SHP77 treated with DMSO at 0.1 percent for 48 hours (cell line): ENCODE measurements around the gene CACNB3.

ENCODE experiments used
- DNase-seq: peaks from one replicate; lab custom pipeline; 2025; lab: John Stamatoyannopoulos, UW

Gene CACNB3

DNA sequence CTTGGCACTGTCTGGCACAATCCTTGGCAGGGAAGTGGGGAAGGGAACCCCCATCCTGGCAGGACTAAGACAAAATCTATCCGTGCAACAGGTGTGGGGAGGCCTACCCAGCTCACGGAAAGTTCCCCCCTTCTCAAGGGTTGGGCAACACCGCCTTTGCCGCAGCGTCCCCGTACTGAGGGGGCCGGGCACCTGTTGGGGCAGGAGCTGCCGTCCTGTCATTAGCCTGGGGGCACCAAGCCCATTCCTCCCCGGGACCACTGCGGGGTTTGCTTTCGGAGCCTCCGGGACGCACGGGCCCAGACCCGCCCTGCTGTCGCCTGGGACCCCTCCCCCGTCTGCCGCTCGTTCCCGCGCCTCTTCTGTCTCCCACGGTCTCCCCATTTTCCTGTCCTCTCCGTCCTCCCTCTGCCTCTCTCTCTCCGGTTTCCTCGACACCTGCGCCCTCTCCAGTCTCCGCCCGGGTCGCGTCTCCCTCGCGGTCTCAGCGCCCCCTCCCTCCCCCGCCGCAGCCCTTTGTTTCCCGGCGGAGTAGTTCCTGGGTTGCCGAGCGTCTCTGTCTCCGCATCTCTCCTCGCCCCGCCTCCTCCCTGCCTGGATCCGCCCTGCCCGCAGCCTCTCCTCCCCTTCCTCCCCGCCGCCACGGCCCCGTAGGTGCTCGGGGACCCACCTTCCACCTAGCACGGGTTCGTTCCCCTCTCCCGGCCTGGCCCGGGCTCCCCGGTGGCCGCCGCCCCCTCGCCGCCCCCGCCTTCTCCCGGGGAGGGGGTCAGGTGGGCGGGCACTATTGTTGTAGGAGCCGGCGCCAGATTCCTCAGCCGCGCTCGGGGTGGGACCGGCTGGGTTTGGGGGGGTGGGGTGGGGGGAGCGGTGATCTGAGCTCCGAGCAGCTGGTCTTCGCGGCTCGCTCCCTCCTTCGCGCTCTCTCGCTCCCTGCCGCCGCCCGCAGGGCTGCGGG, at the start of gene CACNB3:
Gene CACNB3 (plus strand): TSS at position 624 of the 958 bp plus-strand sequence. CDS start 434 bp downstream, outside the sequence.
- no peak for DNase-seq

DNA sequence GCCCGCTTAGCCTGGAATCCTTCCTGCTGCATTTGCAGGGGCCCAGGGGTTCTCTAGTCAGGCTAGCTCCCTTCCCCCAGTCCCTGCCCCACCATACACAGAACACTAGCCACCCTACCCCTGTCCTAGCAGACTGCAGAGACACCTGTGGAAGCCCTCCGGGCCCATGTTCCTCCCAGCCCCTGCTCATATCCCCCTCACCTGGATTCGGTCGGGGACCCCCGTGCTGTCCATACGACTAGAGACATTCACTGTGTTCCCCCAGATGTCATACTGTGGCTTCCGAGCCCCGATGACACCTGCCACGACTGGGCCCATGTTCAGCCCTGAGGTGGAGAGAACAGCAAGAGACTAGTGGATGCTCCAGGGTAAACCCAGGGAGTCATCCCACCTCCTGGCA, 49.6 kb upstream of the CACNB3 start:
- DNase-seq: no peak

DNA sequence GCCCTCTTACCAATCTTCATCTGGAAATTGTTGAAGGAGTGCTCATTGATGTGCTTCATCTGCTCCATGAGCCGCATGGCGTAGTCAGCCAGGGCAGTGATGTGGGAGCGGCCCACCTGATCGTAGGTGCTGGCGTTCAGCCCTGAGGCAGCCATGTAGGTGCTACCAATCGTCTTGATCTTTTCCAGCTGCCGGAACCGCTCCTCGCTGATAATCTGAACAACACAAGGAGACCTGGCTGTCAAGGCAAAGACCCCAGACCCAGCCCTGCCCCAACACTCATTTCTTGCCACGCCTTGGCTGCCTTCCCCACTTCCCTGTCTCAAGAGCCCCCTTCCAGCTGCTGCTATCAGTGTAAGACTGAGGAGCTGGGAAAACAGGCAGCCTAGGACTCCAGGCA, 47.5 kb upstream of the CACNB3 start:
- no peak for DNase-seq

DNA sequence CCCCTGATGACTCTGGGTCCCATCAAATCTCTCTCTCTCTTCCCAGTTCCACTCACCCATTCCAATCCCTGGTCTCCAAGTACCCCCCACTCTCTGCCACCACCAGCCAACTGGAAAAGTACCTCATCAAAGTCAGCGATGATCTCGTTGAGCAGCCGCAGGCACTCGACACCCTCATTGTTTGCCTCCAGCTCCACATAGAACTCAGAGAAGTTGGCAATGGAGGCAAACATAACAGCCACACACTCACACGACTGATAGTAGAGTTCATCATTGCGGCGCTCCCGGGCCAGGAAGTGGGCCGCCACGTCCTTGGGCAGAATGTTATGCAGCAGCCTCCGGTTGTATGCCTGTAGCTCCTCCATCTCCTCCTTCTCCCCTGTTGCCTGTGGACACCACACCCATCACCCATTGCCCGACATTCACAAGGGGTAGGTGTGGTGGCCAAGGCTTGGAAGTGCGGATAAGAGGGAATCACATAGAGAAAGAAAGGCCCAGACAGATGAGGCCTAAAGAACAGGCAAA, 46.6 kb upstream of the CACNB3 start:
- DNase-seq: no peak

DNA sequence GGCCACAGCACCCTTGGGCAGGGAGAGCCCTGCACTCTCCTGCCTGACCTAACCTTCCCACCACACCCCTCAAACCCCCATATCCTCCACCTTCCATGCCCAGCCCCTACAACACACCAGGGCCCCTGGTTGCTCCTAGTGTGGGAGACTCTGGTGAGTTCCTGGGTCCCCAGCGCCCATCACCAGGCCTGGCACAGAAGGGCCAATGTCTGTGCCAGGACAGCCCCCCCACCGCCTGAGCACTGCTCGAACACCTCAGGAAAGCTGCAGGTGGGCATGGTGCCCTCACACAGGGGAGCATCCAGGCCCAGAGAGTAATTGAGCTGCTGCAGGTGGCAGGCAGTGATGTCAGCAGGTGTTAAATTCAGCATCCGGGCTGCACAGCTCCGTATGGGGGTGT, 44.6 kb upstream of the CACNB3 start:
- DNase-seq: no peak

DNA sequence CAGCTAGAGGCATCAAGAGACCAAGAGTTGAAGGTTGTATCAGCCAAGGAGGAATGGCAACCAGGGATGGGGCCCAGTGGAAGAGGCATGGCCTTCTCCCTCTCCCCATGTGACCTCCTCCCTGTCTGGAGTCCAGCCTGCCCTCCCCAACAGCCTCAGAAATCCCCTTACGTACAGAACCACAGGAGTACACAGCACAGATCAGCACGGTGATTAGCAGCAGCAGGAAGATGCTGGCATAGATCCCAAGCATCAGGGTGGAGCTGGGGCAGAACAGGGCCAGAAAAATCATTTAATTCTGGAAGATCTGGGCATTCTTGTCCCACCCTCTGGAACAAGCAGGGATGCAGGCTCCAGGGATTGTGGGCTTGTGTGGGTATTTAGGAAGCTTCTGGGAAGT, 43.8 kb upstream of the CACNB3 start:
- no peak for DNase-seq

DNA sequence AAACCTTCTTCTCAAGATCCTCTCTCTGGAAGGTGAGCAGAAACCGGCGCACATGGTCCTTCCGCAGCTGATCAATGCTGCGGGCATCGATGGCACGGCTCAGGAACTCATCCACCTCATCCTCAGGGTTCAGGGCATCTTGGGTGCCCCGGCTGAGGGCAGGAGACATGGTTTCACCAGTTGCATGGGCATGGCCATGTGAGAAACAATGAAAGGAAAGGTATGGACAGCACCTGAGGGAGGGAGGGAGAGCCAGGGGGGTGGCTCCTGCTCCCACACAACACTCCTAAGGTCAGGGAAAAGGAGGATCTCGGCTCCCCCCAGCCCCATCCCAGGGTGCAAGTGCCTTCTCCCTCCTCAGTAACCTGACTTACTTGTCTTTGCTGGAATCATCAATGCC, 43.0 kb upstream of the CACNB3 start:
- no peak for DNase-seq

DNA sequence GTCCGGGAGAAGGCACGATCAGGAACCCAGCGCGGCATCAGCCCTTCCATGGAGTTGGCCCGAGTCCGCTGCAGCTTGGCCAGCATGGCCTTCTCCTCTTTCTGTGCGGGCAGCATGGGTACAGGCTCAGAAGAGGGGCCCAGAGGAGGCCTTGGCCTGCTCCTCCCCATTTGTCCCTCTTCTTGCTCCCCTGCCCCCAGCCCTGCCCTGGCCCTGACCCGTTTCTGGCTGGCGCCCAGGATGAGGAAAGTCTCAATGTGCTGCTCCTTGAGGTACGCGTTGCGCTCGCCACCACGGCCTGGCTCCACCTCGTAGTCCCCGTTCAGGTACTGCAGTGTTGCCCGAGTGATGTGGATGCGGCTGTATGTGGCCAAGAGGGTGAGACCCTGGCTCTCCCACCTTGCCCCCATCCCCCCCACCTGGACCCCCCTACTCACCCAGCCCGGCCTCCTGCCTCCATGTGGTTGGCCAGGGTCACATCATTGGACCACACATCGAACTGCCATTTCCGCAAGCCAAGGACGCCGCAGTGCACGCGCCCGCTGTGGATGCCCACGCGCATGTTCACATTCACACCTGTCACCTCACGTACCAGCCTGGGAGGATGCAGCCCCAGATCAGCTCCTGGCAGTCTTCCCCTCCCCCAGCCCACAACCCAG, 42.2 kb upstream of the CACNB3 start:
- DNase-seq: no peak

DNA sequence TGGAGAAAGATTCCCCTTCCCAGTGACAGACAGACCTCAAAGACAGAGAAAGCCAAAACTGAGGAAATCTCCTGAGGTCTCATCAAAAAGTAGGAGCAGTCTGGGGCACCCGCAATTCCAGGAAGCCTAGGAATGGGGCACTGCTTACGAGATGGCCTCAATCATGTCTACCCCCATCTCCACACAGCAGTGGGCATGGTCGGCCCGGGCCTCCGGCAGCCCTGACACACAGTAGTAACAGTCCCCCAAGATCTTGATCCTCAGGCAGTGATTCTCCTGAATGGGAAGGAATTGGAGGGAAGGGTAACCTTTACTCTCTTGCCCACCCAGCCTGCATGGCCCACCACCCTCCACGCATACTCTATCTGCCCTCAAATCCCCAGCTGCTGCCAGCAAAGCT, 41.3 kb upstream of the CACNB3 start:
- no peak for DNase-seq

DNA sequence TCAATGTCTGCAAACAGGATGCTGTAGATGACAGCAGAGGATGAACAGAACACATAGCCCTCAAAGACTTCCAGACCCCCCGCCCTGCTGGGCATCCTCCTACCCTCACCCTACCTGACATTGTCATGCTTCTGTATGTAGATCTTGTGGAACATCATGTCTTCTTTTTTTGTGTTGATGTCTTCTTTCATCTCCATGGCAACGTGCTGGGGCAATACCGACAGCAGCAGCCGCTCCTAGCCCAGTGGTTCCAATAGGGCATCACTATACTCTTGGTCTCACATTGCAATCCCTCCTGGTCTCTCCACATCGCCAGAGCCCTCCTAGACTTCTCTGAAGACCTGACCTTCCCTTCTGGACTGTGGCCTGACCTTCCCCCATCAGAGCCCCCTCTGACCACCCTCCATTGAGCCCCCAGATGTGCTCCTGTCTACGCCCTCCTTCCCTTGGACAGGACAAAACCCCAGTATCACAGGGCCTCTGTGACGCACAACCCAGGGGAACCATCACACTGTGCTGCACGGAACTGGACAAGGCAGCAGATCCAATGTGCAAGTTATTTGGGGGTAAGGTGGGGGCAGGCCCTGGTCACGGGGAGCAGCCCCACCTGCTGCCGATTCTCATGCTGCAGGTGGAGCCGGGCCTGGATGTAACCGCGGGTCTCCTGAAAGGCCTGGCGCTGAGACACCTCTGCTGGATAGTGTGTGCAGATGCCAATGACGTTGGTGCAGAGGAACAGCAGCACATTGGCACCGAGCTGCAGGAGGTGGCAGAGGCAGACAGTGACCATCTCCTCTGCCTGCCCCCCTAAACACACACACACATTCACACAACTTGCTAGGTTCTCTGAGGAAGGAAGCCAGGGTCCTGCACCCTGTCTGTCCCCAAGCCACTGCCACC, 40.5 kb upstream of the CACNB3 start:
- no peak for DNase-seq

DNA sequence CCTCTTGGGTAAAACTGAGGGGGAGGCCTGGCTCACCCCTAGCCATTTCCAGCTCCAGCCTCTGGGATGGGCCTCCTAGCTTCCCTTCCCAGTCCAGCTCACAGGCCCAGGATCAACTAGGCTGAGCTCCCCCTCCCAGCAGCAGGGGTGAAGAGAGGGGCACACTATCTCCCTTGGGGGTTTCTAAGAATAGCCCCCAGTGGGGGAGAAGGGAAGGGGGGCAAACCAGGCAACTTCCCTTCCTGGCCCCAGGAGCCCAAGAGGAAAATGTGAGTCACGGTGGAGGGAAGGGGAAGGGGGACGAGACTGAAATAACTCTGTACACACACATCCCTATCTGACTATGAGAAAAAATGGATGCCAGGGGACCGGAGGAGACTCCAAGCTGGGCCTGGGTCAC, 38.4 kb upstream of the CACNB3 start:
- no peak for DNase-seq

DNA sequence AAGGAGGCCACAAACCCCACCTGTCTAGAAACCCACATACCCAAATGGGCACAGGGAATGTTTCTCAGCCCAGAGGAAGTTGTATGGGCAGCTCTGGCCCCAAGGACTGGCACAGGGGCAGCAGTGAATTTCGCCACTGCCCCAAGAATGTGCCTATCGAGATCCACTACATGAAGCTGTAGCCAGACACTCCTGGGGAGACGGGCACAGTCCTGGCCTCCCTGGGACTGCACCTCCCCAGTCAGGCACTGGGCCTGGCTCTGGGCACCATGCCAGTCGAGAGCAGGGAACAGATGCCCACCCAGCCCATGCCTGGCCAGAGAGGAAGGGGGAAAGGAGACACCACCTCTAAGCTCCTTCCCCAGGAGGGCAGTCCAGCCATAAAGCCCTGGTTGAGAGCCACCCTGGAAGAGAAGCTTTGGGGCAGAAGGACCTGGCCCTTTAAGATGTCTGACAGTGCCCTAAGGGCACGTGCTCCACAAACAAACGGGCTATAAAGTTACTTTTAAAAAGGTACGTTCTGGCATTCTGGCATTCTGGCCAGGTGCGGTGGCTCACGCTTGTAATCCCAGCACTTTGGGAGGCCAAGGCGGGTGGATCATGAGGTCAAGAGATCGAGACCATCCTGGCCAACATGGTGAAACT, 37.8 kb upstream of the CACNB3 start:
- no peak for DNase-seq

DNA sequence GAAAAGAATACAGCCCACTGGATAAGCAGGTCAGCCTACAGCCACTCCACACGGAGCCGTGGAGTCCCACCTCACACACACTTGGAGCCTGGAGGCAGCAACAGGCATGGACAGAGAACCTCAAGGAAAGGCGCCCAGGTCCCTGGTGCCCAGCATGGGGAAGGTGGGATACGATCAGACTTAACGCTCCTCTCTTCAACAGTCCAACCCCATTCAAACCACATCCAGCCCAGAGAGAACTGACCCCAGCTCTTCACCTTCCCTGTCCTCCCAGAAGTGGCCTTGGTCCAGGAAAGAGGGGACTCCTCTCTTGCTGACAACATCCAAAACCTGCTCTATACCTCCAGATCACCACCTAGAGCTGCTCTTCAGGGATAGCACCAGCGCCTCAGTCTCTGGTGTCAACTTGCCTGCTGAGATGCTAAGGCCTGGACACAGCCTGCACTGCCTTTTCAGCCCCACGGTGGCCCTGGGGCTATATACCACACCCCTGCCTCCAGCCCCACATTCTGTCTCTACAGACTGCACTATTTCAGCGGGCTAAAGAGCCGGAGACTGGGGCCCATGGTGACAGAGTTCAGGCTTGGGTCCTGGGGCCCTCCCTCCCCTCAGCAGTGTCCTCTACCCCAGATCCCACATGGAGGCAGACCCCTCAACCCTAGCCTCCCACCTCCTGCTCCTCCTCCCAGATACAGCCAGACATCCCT, 36.4 kb upstream of the CACNB3 start:
- no peak for DNase-seq

DNA sequence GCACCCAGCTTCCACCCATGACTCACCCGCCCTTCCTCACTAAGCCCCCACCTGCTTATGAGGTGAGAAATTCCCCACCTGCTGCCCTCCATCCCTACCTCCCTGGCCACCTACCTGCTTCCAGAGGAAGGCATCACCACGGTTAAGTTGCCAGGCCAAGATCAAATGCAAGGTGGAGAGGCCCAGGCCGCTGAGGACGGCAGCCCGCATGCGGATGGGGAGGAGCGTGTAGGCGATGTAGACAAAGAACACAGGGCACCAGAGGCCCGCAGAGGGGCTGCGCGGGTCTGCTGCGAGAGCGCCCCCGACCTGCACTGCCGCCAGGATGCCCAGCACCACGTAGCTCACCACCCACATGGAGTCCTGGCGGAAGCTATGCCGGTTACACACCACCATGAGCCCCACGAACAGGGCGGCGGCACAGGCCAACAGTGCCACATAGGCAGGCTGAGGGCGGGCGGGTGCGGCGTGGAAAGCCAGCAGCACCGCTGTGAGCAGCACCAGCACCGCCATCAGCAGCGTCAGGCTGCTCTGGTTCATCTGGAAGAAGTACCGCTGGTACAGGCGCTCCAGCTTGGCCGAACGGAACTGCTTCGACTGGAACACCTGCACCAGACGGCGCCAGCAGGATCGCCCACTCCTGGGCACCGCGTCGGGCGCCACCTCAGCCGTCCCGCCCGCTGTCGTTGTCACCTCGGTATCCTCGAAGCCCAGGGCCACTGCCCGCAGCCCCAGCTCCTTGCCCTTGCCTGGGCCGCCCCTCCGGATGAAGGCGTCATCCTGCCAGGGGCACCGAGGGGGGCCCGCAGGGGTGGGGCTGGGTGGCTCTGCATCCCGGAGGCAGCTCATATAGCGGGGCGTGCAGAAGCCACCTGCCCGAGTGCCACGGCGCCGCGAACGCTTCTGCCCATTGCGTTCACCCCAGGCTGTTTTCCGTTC, 35.6 kb upstream of the CACNB3 start:
- no peak for DNase-seq

DNA sequence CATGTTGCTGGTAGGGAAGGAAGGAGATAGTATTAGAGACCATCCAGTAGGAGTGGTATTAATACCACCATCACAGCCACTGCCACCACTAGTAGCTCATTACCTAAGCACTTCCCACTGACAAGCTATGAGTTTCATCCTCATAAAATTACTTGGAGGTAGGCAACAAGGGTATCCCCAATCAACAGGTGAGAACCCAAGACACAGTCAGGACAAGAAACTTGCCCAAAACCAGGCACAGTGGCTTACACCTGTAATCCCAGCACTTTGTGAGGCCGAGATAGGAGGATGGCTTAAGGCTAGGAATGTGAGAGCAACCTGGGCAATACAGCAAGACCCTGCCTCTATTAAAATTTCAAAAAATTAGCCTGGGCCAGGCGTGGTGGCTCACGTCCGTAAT, 34.9 kb upstream of the CACNB3 start:
- DNase-seq: no peak

DNA sequence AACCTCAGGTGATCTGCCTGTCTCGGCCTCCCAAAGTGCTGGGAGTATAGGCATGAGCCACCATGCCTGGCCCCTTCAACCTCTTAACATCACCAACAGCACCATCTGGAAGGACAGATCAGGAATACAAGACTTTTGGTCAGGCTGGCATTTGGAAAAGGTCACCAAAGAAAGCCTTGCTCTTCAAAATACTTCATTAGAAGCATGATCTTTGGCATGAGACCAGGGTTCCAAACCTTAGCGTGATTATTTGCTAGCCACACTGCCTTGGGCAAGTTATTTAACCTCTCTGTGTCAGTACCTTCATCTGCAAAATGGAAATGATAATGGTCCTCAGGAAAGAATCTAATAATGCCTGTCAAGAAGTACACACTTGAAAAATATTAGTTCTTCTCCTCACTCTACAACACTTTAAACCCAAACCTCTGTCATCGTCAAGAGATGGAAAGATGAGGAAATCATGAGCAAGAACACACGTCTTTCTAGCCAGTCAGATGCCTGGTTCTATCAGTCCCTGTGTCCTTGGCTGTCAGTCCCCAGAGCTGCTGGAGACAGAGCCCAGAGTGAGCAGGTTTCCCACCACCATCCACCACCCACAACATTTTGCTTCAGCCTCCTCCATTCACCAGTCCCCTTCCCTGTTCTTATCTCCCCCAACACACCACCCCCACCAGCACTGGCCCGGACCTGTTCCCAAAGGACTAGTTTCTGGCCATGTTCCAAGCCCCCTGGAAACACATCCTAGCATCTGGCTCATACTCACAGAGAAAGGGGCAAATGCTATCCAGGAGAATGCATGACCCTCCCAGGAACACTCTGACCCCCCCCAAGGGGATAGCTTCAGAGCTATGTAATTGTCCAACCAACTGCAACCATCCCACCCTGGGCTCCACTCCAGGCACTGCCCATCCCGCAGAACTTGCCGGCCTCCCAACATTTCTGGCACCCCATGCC, 31.4 kb upstream of the CACNB3 start:
- DNase-seq: no peak

DNA sequence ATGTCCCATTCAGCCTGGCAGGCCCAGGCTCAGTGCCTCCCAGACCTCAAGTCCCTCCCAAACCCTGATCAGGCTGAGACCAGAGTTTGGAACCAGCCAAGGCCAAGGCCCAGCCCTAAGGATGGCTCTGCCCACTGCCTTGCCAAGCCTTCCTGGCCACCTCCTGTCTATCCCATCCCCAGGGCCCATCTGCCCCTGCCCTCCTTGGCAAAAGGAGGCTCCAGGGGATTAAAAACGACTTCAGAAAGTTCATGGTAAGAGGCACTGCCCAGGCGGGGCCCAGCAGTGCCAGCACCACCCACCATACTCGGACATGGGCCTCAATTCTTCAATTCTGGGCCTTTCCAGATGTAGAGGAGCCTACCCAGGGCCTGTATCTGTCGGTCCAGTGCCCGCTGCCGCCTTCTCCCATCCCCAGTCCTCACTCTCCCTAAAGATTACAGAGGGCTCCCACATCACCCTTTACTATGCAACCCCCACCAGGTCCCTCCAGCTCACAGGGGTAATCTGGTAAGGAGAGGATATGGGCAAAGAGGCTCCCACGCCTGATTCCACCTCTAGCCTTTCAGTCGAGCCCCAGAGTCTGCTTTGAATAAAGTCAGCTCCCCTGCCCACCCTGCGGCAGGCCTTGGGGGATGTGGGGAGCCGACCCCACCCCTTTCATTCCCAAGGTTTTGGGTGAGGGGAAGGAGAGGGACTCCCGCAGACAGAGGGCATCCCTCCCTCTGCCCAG, 30.3 kb upstream of the CACNB3 start:
- no peak for DNase-seq

DNA sequence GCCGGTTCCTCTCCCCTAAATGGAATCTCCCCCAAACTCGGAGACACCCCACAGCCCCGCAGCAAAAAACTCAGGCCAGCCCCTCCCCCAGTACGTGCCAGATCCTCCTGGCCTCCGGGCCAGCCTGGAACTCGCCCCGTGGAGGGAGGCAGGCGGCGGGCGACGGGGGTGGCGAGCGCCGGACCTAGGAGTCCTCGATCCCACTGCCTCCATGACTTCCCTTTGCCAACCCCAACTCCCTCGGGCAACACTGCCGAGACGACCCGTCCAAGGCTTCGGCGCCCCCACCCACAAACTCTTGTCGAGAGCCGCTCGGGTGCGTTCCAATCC, 29.8 kb upstream of the CACNB3 start:
- DNase-seq: no peak
